Activated B cell treated with CpG ODN at 0.5 μM for 24 hours (primary cell): ENCODE data around the gene METAP1. TPM values are rescaled to one million over a fixed set of nuclear protein-coding genes. Genes with fewer than 3 reads are reported as not detected.
"Not testable (repeated sequence)": the region's sequence is repeated elsewhere in the genome, so short reads cannot be mapped to it uniquely, and the experiment has no call there.

Source experiments
- ATAC-seq: fragments of 200-7000 bp; cut with Tn5 transposase; one replicate; pipeline ENCODE4 v1.10.0; 2021; ENCODE audit warnings: low read depth, mild to moderate bottlenecking, moderate library complexity
- CTCF ChIA-PET: fragments of 350-600 bp; sonication (Branson Sonifier 250); formaldehyde crosslinking; loops from one replicate; lab custom pipeline; 2021; ENCODE audit warnings: antibody characterized with exemption; lab: Charles Lee
- POLR2A ChIA-PET: fragments of 350-600 bp; sonication (Branson Sonifier 250); formaldehyde crosslinking; loops from one replicate; lab custom pipeline; 2021; ENCODE audit warnings: antibody characterized with exemption; lab: Charles Lee
- DNase-seq: peaks from one replicate; pipeline ENCODE4 v3.0.0; 2022
- H3K27ac Mint-ChIP-seq: one replicate; pipeline ENCODE4 v1.8.0; 2020; ENCODE audit warnings: mixed read lengths
- H3K27me3 Mint-ChIP-seq: one replicate; pipeline ENCODE4 v1.8.0; 2021; ENCODE audit warnings: mixed read lengths
- H3K36me3 Mint-ChIP-seq: one replicate; pipeline ENCODE4 v1.8.0; 2021; ENCODE audit warnings: low read depth, mixed read lengths
- H3K4me1 Mint-ChIP-seq: one replicate; pipeline ENCODE4 v1.8.0; 2021; ENCODE audit warnings: mixed read lengths
- H3K4me3 Mint-ChIP-seq: one replicate; pipeline ENCODE4 v1.8.0; 2020; ENCODE audit warnings: mild to moderate bottlenecking, mixed read lengths
- H3K9me3 Mint-ChIP-seq: one replicate; pipeline ENCODE4 v1.8.0; 2020; ENCODE audit warnings: mixed read lengths
- intact Hi-C: fragments of 100-400 bp; cut with micrococcal nuclease; formaldehyde crosslinking; loops from one replicate; pipeline ENCODE4 v1.15.1; 2024
- total RNA-seq: library from RNA; stranded (reverse); gene quantifications from 2 replicates; pipeline ENCODE4 v1.2.3, GENCODE V29; 2022
- TF ChIP-seq, protein P1 (sequence below): fragments of 200-600 bp; IDR thresholded peaks from one replicate; pipeline ENCODE4 v1.8.0; 2022; ENCODE audit warnings: antibody characterized with exemption, mild to moderate bottlenecking

Gene METAP1
- total RNA-seq, 1 donor from 2014 or later, result 38.6 TPM

GRCh38 chr4:98967786-98968329 lies 27.7 kb upstream of the METAP1 start:
- no peak overlapping the region for H3K27ac Mint-ChIP-seq
- no peaks in the 10 kb centered on the region for H3K9me3 Mint-ChIP-seq
- no peaks in the 10 kb centered on the region for H3K36me3 Mint-ChIP-seq
- no peak overlapping the region for H3K4me3 Mint-ChIP-seq
- CTCF ChIA-PET, result no interaction called here
- intact Hi-C loops, result no loop called here
- no peaks in the 10 kb centered on the region for H3K4me1 Mint-ChIP-seq
- ATAC-seq (no peak), DNase-seq (no peak)
- TF ChIP-seq, protein P1, sequence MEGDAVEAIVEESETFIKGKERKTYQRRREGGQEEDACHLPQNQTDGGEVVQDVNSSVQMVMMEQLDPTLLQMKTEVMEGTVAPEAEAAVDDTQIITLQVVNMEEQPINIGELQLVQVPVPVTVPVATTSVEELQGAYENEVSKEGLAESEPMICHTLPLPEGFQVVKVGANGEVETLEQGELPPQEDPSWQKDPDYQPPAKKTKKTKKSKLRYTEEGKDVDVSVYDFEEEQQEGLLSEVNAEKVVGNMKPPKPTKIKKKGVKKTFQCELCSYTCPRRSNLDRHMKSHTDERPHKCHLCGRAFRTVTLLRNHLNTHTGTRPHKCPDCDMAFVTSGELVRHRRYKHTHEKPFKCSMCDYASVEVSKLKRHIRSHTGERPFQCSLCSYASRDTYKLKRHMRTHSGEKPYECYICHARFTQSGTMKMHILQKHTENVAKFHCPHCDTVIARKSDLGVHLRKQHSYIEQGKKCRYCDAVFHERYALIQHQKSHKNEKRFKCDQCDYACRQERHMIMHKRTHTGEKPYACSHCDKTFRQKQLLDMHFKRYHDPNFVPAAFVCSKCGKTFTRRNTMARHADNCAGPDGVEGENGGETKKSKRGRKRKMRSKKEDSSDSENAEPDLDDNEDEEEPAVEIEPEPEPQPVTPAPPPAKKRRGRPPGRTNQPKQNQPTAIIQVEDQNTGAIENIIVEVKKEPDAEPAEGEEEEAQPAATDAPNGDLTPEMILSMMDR, result no peak
- POLR2A ChIA-PET, result no interaction called here
- H3K27me3 Mint-ChIP-seq, result peaks cover 2% of the 10 kb centered on the region

DNA sequence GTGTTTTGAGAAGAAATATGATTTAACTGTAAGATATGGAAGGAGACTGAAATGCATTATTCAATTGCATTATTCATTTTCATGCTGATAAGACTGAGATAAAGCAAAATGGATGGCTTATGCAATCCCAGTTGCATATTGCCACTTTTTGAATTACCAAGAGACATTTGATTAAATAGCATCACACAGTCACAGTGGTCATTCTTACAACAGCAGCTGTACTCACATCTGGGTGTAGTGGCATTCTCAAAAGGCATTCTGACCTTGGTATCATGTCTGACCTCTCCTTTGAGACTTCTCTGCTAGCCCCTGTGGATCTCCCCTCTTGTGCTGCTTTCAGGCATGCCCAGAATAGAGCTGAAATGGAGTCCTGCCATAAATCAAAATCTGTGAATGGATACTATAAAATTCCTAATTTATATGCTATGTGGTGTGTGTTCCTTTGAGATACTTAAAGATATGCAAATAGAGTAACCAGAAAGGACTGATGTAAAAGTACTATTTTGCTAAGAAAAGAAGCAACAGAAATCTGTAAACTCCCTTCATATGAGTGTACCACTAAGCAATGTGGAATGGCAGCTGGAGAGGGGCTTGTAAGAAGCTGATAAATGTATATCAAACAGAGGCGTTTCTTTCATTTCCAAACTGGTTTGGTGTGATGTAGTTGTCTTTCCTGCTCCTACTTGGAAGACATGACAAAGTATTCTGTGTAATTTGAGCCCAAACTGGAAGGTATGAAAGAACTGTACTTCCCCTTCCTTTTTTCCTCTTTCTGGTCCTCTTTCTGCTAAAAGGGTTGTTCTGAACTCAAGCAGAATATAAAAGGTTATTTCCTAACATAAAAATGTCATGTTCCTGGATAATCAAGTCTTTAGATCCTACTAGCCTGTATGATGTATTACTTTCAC lies 25.4 kb upstream of the METAP1 start:
- ATAC-seq (no peak), DNase-seq (no peak)
- POLR2A ChIA-PET, result no interaction called here
- Mint-ChIP-seq H3K4me1 (no peaks in the 10 kb centered on the region), H3K9me3 (no peaks in the 10 kb centered on the region), H3K36me3 (no peaks in the 10 kb centered on the region), H3K4me3 (no peak overlapping the region), H3K27ac (no peak overlapping the region), H3K27me3 (peaks cover 4% of the 10 kb centered on the region)
- CTCF ChIA-PET, result no interaction called here
- intact Hi-C loops, result no loop called here
- TF ChIP-seq, protein P1, result no peak

DNA sequence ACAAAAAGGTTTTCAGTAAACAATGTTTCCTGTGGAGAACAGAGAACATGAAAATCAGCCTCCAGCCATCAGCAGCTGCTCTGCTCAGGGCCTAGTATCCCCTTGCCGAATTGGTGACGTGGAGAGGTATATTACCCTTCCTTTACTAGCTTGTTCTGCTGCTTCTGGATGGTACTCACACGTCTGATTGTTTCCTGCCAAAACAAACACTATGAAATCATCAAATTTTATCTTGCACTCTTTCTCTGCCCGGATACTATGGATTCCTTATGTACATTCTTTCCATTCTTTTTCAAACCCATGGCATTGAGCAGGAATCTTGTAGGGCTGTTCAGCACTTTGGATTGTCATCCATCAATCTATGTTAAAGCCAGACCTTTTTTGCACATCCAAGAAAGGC lies 18.8 kb upstream of the METAP1 start:
- H3K9me3 Mint-ChIP-seq, result no peaks in the 10 kb centered on the region
- ChIA-PET POLR2A (no interaction called here), CTCF (no interaction called here)
- ATAC-seq (no peak), DNase-seq (no peak)
- H3K4me3 Mint-ChIP-seq, result no peak overlapping the region
- intact Hi-C loops, result no loop called here
- TF ChIP-seq, protein P1, result no peak
- H3K27me3 Mint-ChIP-seq, result peaks cover 7% of the 10 kb centered on the region
- H3K36me3 Mint-ChIP-seq, result no peaks in the 10 kb centered on the region
- no peak overlapping the region for H3K27ac Mint-ChIP-seq
- no peaks in the 10 kb centered on the region for H3K4me1 Mint-ChIP-seq

- no peaks in the 10 kb centered on the region for H3K36me3 Mint-ChIP-seq
- no peaks in the 10 kb centered on the region for H3K4me1 Mint-ChIP-seq
- H3K9me3 Mint-ChIP-seq, result no peaks in the 10 kb centered on the region
- POLR2A ChIA-PET, result no interaction called here
- H3K27me3 Mint-ChIP-seq, result peaks cover 7% of the 10 kb centered on the region
- CTCF ChIA-PET, result no interaction called here
- intact Hi-C loops, result no loop called here
- ATAC-seq (no peak), DNase-seq (no peak)
- TF ChIP-seq, protein P1, result no peak
- H3K4me3 Mint-ChIP-seq, result no peak overlapping the region
- H3K27ac Mint-ChIP-seq, result no peak overlapping the region
Measured at GRCh38 chr4:98977557-98977956, 18.0 kb upstream of the METAP1 start.

DNA sequence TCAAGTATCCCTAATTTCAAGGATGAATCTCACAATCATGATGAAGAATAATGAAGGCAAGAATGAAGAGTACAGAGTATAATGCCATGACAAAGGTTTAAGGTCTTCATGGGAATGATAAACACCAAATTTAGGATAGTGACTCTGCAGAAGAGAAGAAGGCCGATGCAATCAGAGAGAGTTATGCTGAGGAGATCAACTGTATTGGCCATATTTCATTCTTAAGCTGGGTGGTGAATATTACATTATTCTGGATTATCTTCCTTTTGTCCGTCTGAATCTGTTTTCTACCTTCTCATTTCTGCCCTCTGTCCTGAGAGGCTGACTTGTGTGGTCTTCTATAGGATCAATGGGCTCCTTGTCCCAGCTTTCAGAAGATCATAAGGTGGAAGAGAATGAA lies 7.8 kb upstream of the METAP1 start:
- peaks cover 3% of the 10 kb centered on the region for H3K27me3 Mint-ChIP-seq
- ATAC-seq, result no peak
- no peak overlapping the region for H3K27ac Mint-ChIP-seq
- TF ChIP-seq, protein P1, result no peak
- intact Hi-C loops, result no loop called here
- CTCF ChIA-PET, result no interaction called here
- POLR2A ChIA-PET, result interaction anchor here (0.7 kb wide), 1 partner anchor 423 kb away, joined by 4 read pairs; no protein-coding TSS in a partner anchor
- H3K4me3 Mint-ChIP-seq, result no peak overlapping the region
- no peak for DNase-seq
- no peaks in the 10 kb centered on the region for H3K36me3 Mint-ChIP-seq
- H3K9me3 Mint-ChIP-seq, result peaks cover 10% of the 10 kb centered on the region
- no peaks in the 10 kb centered on the region for H3K4me1 Mint-ChIP-seq

- POLR2A ChIA-PET, DNase-seq, ATAC-seq, H3K9me3 Mint-ChIP-seq, H3K27me3 Mint-ChIP-seq, H3K27ac Mint-ChIP-seq, H3K36me3 Mint-ChIP-seq, intact Hi-C loops, H3K4me3 Mint-ChIP-seq: not testable (repeated sequence)
- CTCF ChIA-PET, result interaction anchor here (1.1 to 6.4 kb wide), 2 partner anchors 63 to 525 kb away, joined by 3 to 132 read pairs; no protein-coding TSS in a partner anchor
- H3K4me1 Mint-ChIP-seq, result peaks cover 19% of the 10 kb centered on the region
Measured at GRCh38 chr4:98992835-98993234, 2.7 kb upstream of the METAP1 start.
